ENCODE results near the gene EPHX1. TPM values are rescaled to one million over a fixed set of nuclear protein-coding genes. Genes with fewer than 3 reads are reported as not detected.
"Not testable (repeated sequence)": the region's sequence is repeated elsewhere in the genome, so short reads cannot be mapped to it uniquely, and the experiment has no call there.

Gene EPHX1
- total RNA-seq, 2 donors from 2014 or later = 1.6 to 2.4 TPM

- DNase-seq (ENCODE audit: low spot score) (no peak), ATAC-seq (no peak)
- Mint-ChIP-seq H3K9me3 (no peaks in the 10 kb centered on the region), H3K27me3 (peaks cover 0 to 4% of the 10 kb centered on the region in 2 donors), H3K4me1 (ENCODE audit: low read depth in 2 of 2) (peaks cover 15 to 16% of the 10 kb centered on the region in 2 donors), H3K36me3 (no peaks in the 10 kb centered on the region), H3K27ac (no peak overlapping the region), H3K4me3 (no peak overlapping the region)
Observed at GRCh38 chr1:225885336-225885735, 75.4 kb downstream of the EPHX1 start.

GRCh38 chr1:225886159-225887029, 76.5 kb downstream of the EPHX1 start:
- Mint-ChIP-seq H3K27me3 (peaks cover 0 to 4% of the 10 kb centered on the region in 2 donors), H3K4me3 (no peak overlapping the region), H3K4me1 (ENCODE audit: low read depth in 2 of 2) (peaks cover 10 to 11% of the 10 kb centered on the region in 2 donors), H3K27ac (no peak overlapping the region), H3K36me3 (no peaks in the 10 kb centered on the region), H3K9me3 (no peaks in the 10 kb centered on the region)
- ATAC-seq = no peak
- no peak for DNase-seq (ENCODE audit: low spot score)

DNA sequence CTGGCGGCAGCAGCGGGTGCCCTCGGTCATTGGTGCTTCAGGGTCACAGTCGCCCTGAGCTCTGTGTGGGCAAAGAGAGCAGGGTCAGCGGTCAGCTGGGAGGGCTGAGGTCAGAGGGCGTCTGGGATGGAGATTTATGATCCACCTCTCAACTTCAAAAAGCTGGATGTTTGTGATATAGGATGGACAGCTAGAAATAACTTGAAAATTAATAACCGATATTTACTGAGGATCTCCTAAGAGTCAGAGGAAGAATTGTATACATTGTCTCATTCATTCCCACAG, 77.0 kb downstream of the EPHX1 start:
- H3K36me3 Mint-ChIP-seq = no peaks in the 10 kb centered on the region
- DNase-seq (ENCODE audit: low spot score) (no peak), ATAC-seq (no peak)
- no peaks in the 10 kb centered on the region for H3K9me3 Mint-ChIP-seq
- peaks cover 10 to 11% of the 10 kb centered on the region in 2 donors for H3K4me1 Mint-ChIP-seq (ENCODE audit: low read depth in 2 of 2)
- H3K27ac Mint-ChIP-seq = no peak overlapping the region
- H3K27me3 Mint-ChIP-seq = peaks cover 0 to 4% of the 10 kb centered on the region in 2 donors
- H3K4me3 Mint-ChIP-seq = no peak overlapping the region

GRCh38 chr1:225887554-225888288, 77.8 kb downstream of the EPHX1 start:
- not testable (repeated sequence) for H3K36me3 Mint-ChIP-seq; DNase-seq (ENCODE audit: low spot score); H3K27me3 Mint-ChIP-seq; H3K9me3 Mint-ChIP-seq; ATAC-seq; H3K27ac Mint-ChIP-seq; H3K4me3 Mint-ChIP-seq
- H3K4me1 Mint-ChIP-seq (ENCODE audit: low read depth in 2 of 2) = peaks cover 10 to 11% of the 10 kb centered on the region in 2 donors

DNA sequence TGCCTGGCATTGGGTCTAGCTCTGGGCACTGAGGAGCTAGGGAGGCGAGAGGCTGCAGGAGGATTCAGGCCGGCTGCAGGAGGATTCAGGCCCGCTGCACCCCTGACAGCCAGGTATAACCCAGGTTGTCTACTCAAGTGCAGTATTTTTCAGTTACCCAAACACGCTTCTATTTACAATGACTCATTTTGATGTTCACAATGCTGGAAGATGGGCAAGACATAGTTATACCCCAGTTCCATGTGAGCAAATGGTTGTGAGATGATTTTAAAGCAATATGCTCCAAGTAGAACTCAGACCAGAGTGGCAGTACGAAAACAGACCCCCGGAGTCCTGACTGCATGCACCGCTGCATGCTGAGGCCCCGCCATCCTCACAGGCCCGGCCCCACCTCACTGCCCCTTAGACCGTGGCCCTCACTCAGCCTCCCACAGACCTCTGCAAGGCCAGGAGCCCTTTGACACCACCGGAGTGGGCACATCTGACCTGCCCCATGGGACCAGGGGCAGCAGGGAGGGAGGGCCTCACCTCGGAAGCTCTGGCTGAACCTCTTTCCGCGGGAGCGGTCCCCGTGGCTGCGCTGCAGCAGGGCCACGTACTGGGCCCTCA, 78.5 kb downstream of the EPHX1 start:
- H3K4me3 Mint-ChIP-seq = no peak overlapping the region
- no peak for ATAC-seq
- H3K27me3 Mint-ChIP-seq = peaks cover 0 to 4% of the 10 kb centered on the region in 2 donors
- no peak overlapping the region for H3K27ac Mint-ChIP-seq
- H3K36me3 Mint-ChIP-seq = no peaks in the 10 kb centered on the region
- peaks cover 6 to 7% of the 10 kb centered on the region in 2 donors for H3K4me1 Mint-ChIP-seq (ENCODE audit: low read depth in 2 of 2)
- H3K9me3 Mint-ChIP-seq = no peaks in the 10 kb centered on the region
- no peak for DNase-seq (ENCODE audit: low spot score)

GRCh38 chr1:225888898-225889601, 79.1 kb downstream of the EPHX1 start, which contains the start of gene LEFTY1:
Gene LEFTY1, minus strand, starts transcription at chr1:225889146. Its CDS starts 80 bp downstream, at chr1:225889066.
- Mint-ChIP-seq H3K27ac (no peak within 1 kb of the TSS), H3K4me1 (ENCODE audit: low read depth in 2 of 2) (peaks cover under 1% of the 10 kb centered on the region in 2 donors), H3K9me3 (no peaks in the 10 kb centered on the region), H3K36me3 (no peaks in the 10 kb centered on the region), H3K27me3 (peaks cover 0 to 4% of the 10 kb centered on the region in 2 donors), H3K4me3 (no peak within 1 kb of the TSS)
- ATAC-seq = peak in 1 of 2 donors; percentile 48
- no peak for DNase-seq (ENCODE audit: low spot score)

DNA sequence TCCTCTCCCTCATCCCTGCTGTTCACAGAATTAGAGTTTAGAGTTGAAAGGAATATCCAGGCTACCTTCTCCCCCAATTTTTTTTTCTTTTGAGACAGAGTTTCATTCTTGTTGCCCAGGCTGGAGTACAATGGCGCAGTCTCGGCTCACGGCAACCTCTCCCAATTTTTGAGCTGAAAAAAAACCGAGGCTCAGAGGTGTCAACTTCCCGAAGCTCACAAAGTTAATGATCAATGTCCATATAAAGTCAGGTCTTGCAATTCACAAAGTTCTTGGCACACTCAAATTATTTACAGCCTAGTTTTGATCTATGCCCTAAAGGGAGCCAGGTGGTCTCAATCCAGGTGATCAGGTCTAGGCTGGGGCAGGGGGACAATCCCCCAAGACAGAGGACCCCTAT, 79.8 kb downstream of the EPHX1 start:
- H3K27ac Mint-ChIP-seq = no peak overlapping the region
- no peaks in the 10 kb centered on the region for H3K9me3 Mint-ChIP-seq
- ATAC-seq (no peak), DNase-seq (ENCODE audit: low spot score) (no peak)
- H3K4me3 Mint-ChIP-seq = no peak overlapping the region
- H3K36me3 Mint-ChIP-seq = no peaks in the 10 kb centered on the region
- H3K27me3 Mint-ChIP-seq = peaks cover 0 to 4% of the 10 kb centered on the region in 2 donors
- no peaks in the 10 kb centered on the region for H3K4me1 Mint-ChIP-seq (ENCODE audit: low read depth in 2 of 2)

GRCh38 chr1:225890346-225891228, 80.7 kb downstream of the EPHX1 start:
- H3K27ac Mint-ChIP-seq = no peak overlapping the region
- no peaks in the 10 kb centered on the region for H3K4me1 Mint-ChIP-seq (ENCODE audit: low read depth in 2 of 2)
- no peaks in the 10 kb centered on the region for H3K36me3 Mint-ChIP-seq
- ATAC-seq (no peak), DNase-seq (ENCODE audit: low spot score) (no peak)
- no peaks in the 10 kb centered on the region for H3K9me3 Mint-ChIP-seq
- H3K4me3 Mint-ChIP-seq = no peak overlapping the region
- H3K27me3 Mint-ChIP-seq = peaks cover 0 to 4% of the 10 kb centered on the region in 2 donors

- DNase-seq (ENCODE audit: low spot score) (no peak), ATAC-seq (no peak)
- Mint-ChIP-seq H3K9me3 (no peaks in the 10 kb centered on the region), H3K4me3 (no peak overlapping the region), H3K4me1 (ENCODE audit: low read depth in 2 of 2) (peaks cover under 1 to 1% of the 10 kb centered on the region in 2 donors), H3K27ac (no peak overlapping the region), H3K36me3 (no peaks in the 10 kb centered on the region), H3K27me3 (peaks cover 0 to 4% of the 10 kb centered on the region in 2 donors)
Observed at GRCh38 chr1:225891229-225891972, 81.5 kb downstream of the EPHX1 start.

DNA sequence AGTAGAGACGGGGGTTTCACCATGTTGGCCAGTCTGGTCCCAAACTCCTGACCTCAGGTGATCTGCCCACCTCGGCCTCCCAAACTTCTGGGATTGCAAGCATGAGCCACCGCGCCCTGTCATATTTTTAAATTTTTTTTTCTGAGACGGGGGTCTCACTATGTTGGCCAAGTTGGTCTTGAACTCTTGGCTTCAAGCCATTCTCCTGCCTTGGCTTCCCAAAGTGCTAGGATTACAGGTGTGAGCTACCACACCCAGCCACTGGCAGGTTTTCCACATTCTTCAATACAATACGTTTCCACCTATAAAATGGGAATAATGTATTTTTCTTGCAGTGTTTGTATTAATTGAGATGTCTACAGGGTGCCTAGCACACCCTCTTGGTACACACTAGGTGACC, 82.4 kb downstream of the EPHX1 start:
- Mint-ChIP-seq H3K36me3 (no peaks in the 10 kb centered on the region), H3K27ac (no peak overlapping the region), H3K9me3 (no peaks in the 10 kb centered on the region), H3K4me3 (no peak overlapping the region), H3K4me1 (ENCODE audit: low read depth in 2 of 2) (peaks cover 9 to 11% of the 10 kb centered on the region in 2 donors), H3K27me3 (peaks cover 0 to 4% of the 10 kb centered on the region in 2 donors)
- no peak for ATAC-seq
- DNase-seq (ENCODE audit: low spot score) = no peak

Data from natural killer cell treated with Interleukin-12 subunit alpha and Interleukin-12 subunit beta and Interleukin-15 and Interleukin-18, amount 100 ng/mL, for 72 hours (primary cell).